Measurements from ENCODE around the gene AMN1. TPM values are rescaled to one million over a fixed set of nuclear protein-coding genes. Genes with fewer than 3 reads are reported as not detected.

Gene AMN1
- total RNA-seq, 1 experiment from 2014 or later: 26.9 TPM

- no peak for TF ChIP-seq CTCF (IDR thresholded peaks at IDR 0.05 in 2 of 3, conservative IDR thresholded peaks at IDR 0.05 in 1 of 3; ENCODE audit: borderline replicate concordance in 1 of 3, insufficient read depth in 1 of 3, low read depth in 2 of 3, low read length in 2 of 3)
Measured at GRCh38 chr12:31633464-31633863, 95.4 kb downstream of the AMN1 start (continued).

- CTCF ChIA-PET: interaction anchor here (1.6 kb wide), 1 partner anchor 229 kb away, joined by 7 read pairs; no protein-coding TSS in a partner anchor
- Histone ChIP-seq H3K4me2 (ENCODE audit: low read length) (no peak overlapping the region), H3K36me3 (ENCODE audit: control insufficient read depth in 1 of 2, insufficient read depth in 2 of 2, low read length in 2 of 2) (no peaks in the 10 kb centered on the region), H4K20me1 (ENCODE audit: insufficient read depth) (no peaks in the 10 kb centered on the region), H3K4me3 (replicated peaks in 1 of 2; ENCODE audit: low read depth in 1 of 2, low read length in 2 of 2) (no peak overlapping the region), H3K79me2 (ENCODE audit: insufficient read depth, low read length) (no peaks in the 10 kb centered on the region), H2AFZ (ENCODE audit: low read depth, low read length, poor library complexity, severe bottlenecking) (no peak overlapping the region), H3K9ac (ENCODE audit: low read length) (no peak overlapping the region), H3K27ac (ENCODE audit: low read depth, low read length) (no peak overlapping the region), H3K9me3 (ENCODE audit: control insufficient read depth in 1 of 2, insufficient read depth in 1 of 2, low read depth in 1 of 2, low read length in 2 of 2) (no peaks in the 10 kb centered on the region), H3K27me3 (ENCODE audit: insufficient read depth, low read length) (no peaks in the 10 kb centered on the region), H3K4me1 (ENCODE audit: control insufficient read depth in 1 of 2, insufficient read depth in 2 of 2, low read length in 2 of 2) (peaks cover 2 to 8% of the 10 kb centered on the region in 2 experiments; a peak in 1 of 4 replicates), H3K9me2 (ENCODE audit: insufficient read depth) (no peaks in the 10 kb centered on the region)
- no TSS peak for BruUV-seq (replicated peaks)
- no peak for ATAC-seq
- intact Hi-C loops (cut with micrococcal nuclease): loop anchor here (10.0 kb wide), 1 partner anchor 787 kb away; no protein-coding TSS in a partner anchor
- RAD21 ChIA-PET (ENCODE audit: low non-redundant PET in 1 of 2, low total read pairs in 2 of 2, uncharacterized antibody in 2 of 2, unreplicated experiment in 2 of 2): interaction anchor here in 1 of 2 experiments (0.8 kb wide), 1 partner anchor 229 kb away, joined by 3 read pairs; no protein-coding TSS in a partner anchor
- POLR2A ChIA-PET: no interaction called here
- no peak for TF ChIP-seq ZFX (IDR thresholded peaks at IDR 0.05)
- no peak for TF ChIP-seq ZNF274 (IDR thresholded peaks at IDR 0.05; ENCODE audit: low read depth, low read length)
- no peak for TF ChIP-seq SRF (IDR thresholded peaks at IDR 0.05; ENCODE audit: low read depth)
- no peak for TF ChIP-seq EZH2phosphoT487 (IDR thresholded peaks at IDR 0.05; ENCODE audit: borderline replicate concordance)
- TF ChIP-seq ELF1 (IDR thresholded peaks at IDR 0.05; ENCODE audit: borderline replicate concordance, low read depth): no peak
- no peak for DNase-seq (ENCODE audit: low read depth, low spot score)
Measured at GRCh38 chr12:31631809-31632208, 97.0 kb downstream of the AMN1 start.
